Activated CD4-positive, alpha-beta T cell treated with anti-CD3 and anti-CD28 coated beads for 48 hours (primary cell): ENCODE measurements around the gene TRIM24.

Experiments
- DNase-seq: peaks from one replicate; pipeline ENCODE4 v3.0.0-alpha.2; 2020

Gene TRIM24

GRCh38 chr7:138630059-138630610, 170.1 kb downstream of the TRIM24 start:
- DNase-seq: peak; percentile 11

- DNase-seq: no peak
Measured at GRCh38 chr7:138632384-138632783, 172.3 kb downstream of the TRIM24 start.

DNA sequence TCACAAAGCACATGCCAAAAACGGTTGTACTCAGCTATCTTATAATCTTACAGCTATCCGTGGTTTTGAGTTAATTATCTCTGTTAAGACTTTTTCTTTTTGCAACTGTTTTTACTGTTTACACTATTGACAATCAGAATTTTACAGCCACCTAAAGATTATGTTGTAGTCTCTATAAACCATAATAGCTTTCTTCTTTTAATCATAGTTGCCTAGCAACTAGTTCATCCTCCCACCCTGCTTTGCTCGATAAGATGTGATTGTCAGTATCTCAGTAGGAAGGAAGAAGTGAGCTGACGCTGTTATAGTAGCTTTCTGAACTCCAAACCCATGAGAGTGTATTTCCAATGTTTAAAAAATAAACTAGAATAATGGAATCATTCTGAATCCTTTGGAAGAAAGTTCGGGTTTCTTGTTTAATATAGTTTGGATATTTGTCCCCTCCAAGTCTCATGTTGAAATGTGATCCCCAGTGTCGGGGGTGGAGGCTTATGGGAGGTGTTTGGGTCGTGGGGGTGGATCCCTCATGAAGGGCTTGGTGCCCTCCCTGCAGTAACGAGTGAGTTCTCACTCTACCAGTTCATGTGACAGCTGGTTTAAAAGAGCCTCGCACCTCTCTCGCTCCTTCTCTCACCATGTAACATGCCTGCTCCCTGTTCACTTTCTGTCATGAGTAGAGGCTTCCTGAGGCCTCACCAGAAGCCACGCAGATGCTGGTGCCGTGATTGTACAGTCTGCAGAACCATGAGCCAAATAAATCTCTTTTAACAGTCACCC, 173.0 kb downstream of the TRIM24 start:
- no peak for DNase-seq
